ENCODE measurements around the gene TMEM129.
A peak's percentile ranks its signal among the peaks of the same experiment; 100 is the strongest.

TMEM129 gene

GRCh38 chr4:1684506-1685234, 36.5 kb downstream of the TMEM129 start:
- peak overlapping the region; percentile 3; the same call in 1 of the 2 replicates for H3K4me3 ChIP-seq (replicated peaks; ENCODE audit: low read depth, low read length)
- DNase-seq (ENCODE audit: extremely low read depth, low read depth), result no peak
- no peak for TF ChIP-seq CTCF (IDR thresholded peaks at IDR 0.05; ENCODE audit: low read depth, low read length, missing control alignments)

GRCh38 chr4:1683736-1684505, 37.2 kb downstream of the TMEM129 start, which contains the start of gene FAM53A:
TSS of gene FAM53A (minus strand) at chr4:1684313. CDS start at chr4:1668741, 15,572 bp downstream.
- TF ChIP-seq CTCF (IDR thresholded peaks at IDR 0.05; ENCODE audit: low read depth, low read length, missing control alignments), result no peak
- DNase-seq (ENCODE audit: extremely low read depth, low read depth), result peak; percentile 36
- H3K4me3 ChIP-seq (replicated peaks; ENCODE audit: low read depth, low read length), result peak within 1 kb of the TSS; percentile 55

- TF ChIP-seq CTCF (IDR thresholded peaks at IDR 0.05; ENCODE audit: low read depth, low read length, missing control alignments), result no peak
- DNase-seq (ENCODE audit: extremely low read depth, low read depth), result peak; percentile 52
- H3K4me3 ChIP-seq (replicated peaks; ENCODE audit: low read depth, low read length), result peak overlapping the region; percentile 55
Observed at GRCh38 chr4:1683261-1683735, 37.8 kb downstream of the TMEM129 start.

- H3K4me3 ChIP-seq (replicated peaks; ENCODE audit: low read depth, low read length), result peak overlapping the region; percentile 55
- no peak for TF ChIP-seq CTCF (IDR thresholded peaks at IDR 0.05; ENCODE audit: low read depth, low read length, missing control alignments)
- no peak for DNase-seq (ENCODE audit: extremely low read depth, low read depth)
Observed at GRCh38 chr4:1682860-1683259, 38.3 kb downstream of the TMEM129 start.

GRCh38 chr4:1678244-1678643, 42.9 kb downstream of the TMEM129 start:
- no peak for DNase-seq (ENCODE audit: extremely low read depth, low read depth)
- no peak for TF ChIP-seq CTCF (IDR thresholded peaks at IDR 0.05; ENCODE audit: low read depth, low read length, missing control alignments)
- no peak overlapping the region for H3K4me3 ChIP-seq (replicated peaks; ENCODE audit: low read depth, low read length)

- H3K4me3 ChIP-seq (replicated peaks; ENCODE audit: low read depth, low read length), result no peak overlapping the region
- DNase-seq (ENCODE audit: extremely low read depth, low read depth), result no peak
- TF ChIP-seq CTCF (IDR thresholded peaks at IDR 0.05; ENCODE audit: low read depth, low read length, missing control alignments), result no peak
Observed at GRCh38 chr4:1676605-1677525, 44.3 kb downstream of the TMEM129 start.

Data from HFF-Myc (cell line).